Measurements from ENCODE around the gene PLAC8L1. TPM values are rescaled to one million over a fixed set of nuclear protein-coding genes. Genes with fewer than 3 reads are reported as not detected.

PLAC8L1 gene
- total and polyA plus RNA-seq, 2 of the 8 experiments (the other 6 are each of a cell fraction or from before 2014, with no cell fraction given) = 0.42 TPM; not detected in 1

GRCh38 chr5:146111409-146111808, 6.0 kb upstream of the PLAC8L1 start:
- ChIA-PET CTCF (ENCODE audit: partially characterized antibody) (interaction anchor here (1.2 kb wide), 1 partner anchor 19 kb away, joined by 4 read pairs; no protein-coding TSS in a partner anchor), POLR2A (ENCODE audit: partially characterized antibody) (interaction anchor here (1.3 to 2.1 kb wide), 3 partner anchors 9 to 18 kb away, joined by 3 to 7 read pairs (median 6); no protein-coding TSS in a partner anchor)
- H2BK120ac ChIP-seq (replicated peaks; ENCODE audit: low read depth, low read length) = no peak overlapping the region
- 92% methylated on average over 1 of the region's 1 CpG; no CpG with 5 or more reads in 1 of the 2 experiments for WGBS, 2 experiments (ENCODE audit: extremely low coverage in 1 of 2, insufficient coverage in 1 of 2, insufficient read length in 1 of 2, insufficient replicate concordance in 2 of 2, low coverage in 1 of 2, low lambda C conversion rate in 2 of 2, missing lambda C conversion rate in 1 of 2)
- no peak overlapping the region for H2BK20ac ChIP-seq (ENCODE audit: low read length)
- no peaks in the 10 kb centered on the region for H3K79me2 ChIP-seq (ENCODE audit: control insufficient read depth in 1 of 2, insufficient read depth in 2 of 2, low read length in 2 of 2)
- DNase-seq (ENCODE audit: low read depth in 1 of 2, low spot score in 2 of 2) (no peak), FAIRE-seq (no peak)
- H3K9me3 ChIP-seq (ENCODE audit: insufficient read depth in 2 of 2, low read depth in 1 of 2, low read length in 1 of 2) = no peaks in the 10 kb centered on the region
- no peak overlapping the region for H3K14ac ChIP-seq (ENCODE audit: insufficient read length)
- no peaks in the 10 kb centered on the region for H3K27me3 ChIP-seq (replicated peaks in 1 of 4; ENCODE audit: control insufficient read depth in 3 of 4, extremely low read depth in 1 of 4, insufficient read depth in 3 of 4, low read length in 3 of 4)
- no peak overlapping the region for H2BK15ac ChIP-seq (ENCODE audit: low read length)
- no peak overlapping the region for H3K4me2 ChIP-seq (ENCODE audit: insufficient read depth in 1 of 2, low read depth in 2 of 2, low read length in 2 of 2)
- H3K23me2 ChIP-seq (ENCODE audit: low read depth, low read length) = no peaks in the 10 kb centered on the region
- H3K23ac ChIP-seq (ENCODE audit: insufficient read length) = no peak overlapping the region
- no peak overlapping the region for H2BK5ac ChIP-seq (ENCODE audit: low read depth, low read length)
- no peak overlapping the region for H2BK12ac ChIP-seq (ENCODE audit: low read depth, low read length)
- no peak overlapping the region for H3K27ac ChIP-seq (ENCODE audit: low read depth, low read length)
- no peak overlapping the region for H2AK5ac ChIP-seq (ENCODE audit: low read depth, low read length)
- H4K91ac ChIP-seq (replicated peaks; ENCODE audit: insufficient read length, low read length) = no peak overlapping the region
- H3K4me3 ChIP-seq (ENCODE audit: extremely low read depth in 1 of 4, insufficient read depth in 2 of 4, low read depth in 3 of 4, low read length in 4 of 4) = no peak overlapping the region
- peaks cover 0 to 3% of the 10 kb centered on the region in 2 experiments for H4K20me1 ChIP-seq (replicated peaks in 1 of 2; ENCODE audit: control insufficient read depth in 1 of 2, insufficient read depth in 2 of 2, low read length in 2 of 2)
- no peaks in the 10 kb centered on the region for H3K4me1 ChIP-seq (replicated peaks in 1 of 4; ENCODE audit: control insufficient read depth in 3 of 4, insufficient read depth in 4 of 4, low read length in 3 of 4)
- H3K18ac ChIP-seq (ENCODE audit: extremely low read depth, low read length) = no peak overlapping the region
- peaks cover 5 to 43% (median 15%) of the 10 kb centered on the region in 4 experiments; a peak in 7 of 8 replicates for H3K36me3 ChIP-seq (ENCODE audit: control insufficient read depth in 2 of 4, insufficient read depth in 4 of 4, low read length in 3 of 4)
- H4K8ac ChIP-seq (ENCODE audit: extremely low read depth, insufficient read depth, low read length) = no peak overlapping the region
- H4K5ac ChIP-seq (ENCODE audit: insufficient read length, low read depth, low read length) = no peak overlapping the region
- no peak overlapping the region for H2AFZ ChIP-seq (ENCODE audit: low read length)
- H3K56ac ChIP-seq (replicated peaks; ENCODE audit: insufficient read length, low read depth, low read length) = no peak overlapping the region
- no peaks in the 10 kb centered on the region for H3K79me1 ChIP-seq (ENCODE audit: low read depth, low read length)
- no peak overlapping the region for H3K4ac ChIP-seq (replicated peaks; ENCODE audit: insufficient read length, low read depth, low read length)
- H3K9ac ChIP-seq (replicated peaks in 1 of 4; ENCODE audit: extremely low read depth in 1 of 4, low read depth in 3 of 4, low read length in 3 of 4) = no peak overlapping the region
- no peak; a peak in 1 of 3 replicates for TF ChIP-seq POLR2A (IDR thresholded peaks at IDR 0.05; ENCODE audit: control extremely low read depth in 1 of 2, low read depth in 2 of 2, low read length in 2 of 2)
- no peak for TF ChIP-seq KDM5A (IDR thresholded peaks at IDR 0.05; ENCODE audit: low read length)
- no peak for TF ChIP-seq RBBP5 (IDR thresholded peaks at IDR 0.05; ENCODE audit: borderline replicate concordance, low read depth, low read length)
- TF ChIP-seq TAF7 (optimal IDR thresholded peaks at IDR 0.05; ENCODE audit: borderline replicate concordance, low read depth, low read length) = no peak
- TF ChIP-seq TAF1 (IDR thresholded peaks at IDR 0.05; ENCODE audit: low read depth, low read length) = no peak
- no peak for TF ChIP-seq GTF2F1 (IDR thresholded peaks at IDR 0.05; ENCODE audit: borderline replicate concordance, low read depth, low read length)
- no peak for TF ChIP-seq RFX5 (IDR thresholded peaks at IDR 0.05; ENCODE audit: borderline replicate concordance, low read depth, low read length)
- no peak for TF ChIP-seq CTBP2 (IDR thresholded peaks at IDR 0.05; ENCODE audit: borderline replicate concordance, insufficient read depth, insufficient read length, low read length)
- TF ChIP-seq NANOG (IDR thresholded peaks at IDR 0.05; ENCODE audit: insufficient read depth, low read depth, low read length, poor library complexity, severe bottlenecking) = no peak
- no peak for TF ChIP-seq ATF3 (IDR thresholded peaks at IDR 0.05; ENCODE audit: insufficient read depth, low read depth, low read length)
- TF ChIP-seq RXRA (IDR thresholded peaks at IDR 0.05; ENCODE audit: insufficient read depth, low read depth, low read length) = no peak
- no peak for TF ChIP-seq CBX5 (IDR thresholded peaks at IDR 0.05; ENCODE audit: low read depth, low read length)
- no peak for TF ChIP-seq CBX8 (IDR thresholded peaks at IDR 0.05; ENCODE audit: borderline replicate concordance, low read depth, low read length)

Measured in H1 (cell line).